ENCODE data around the gene ATF4. TPM values are rescaled to one million over a fixed set of nuclear protein-coding genes. Genes with fewer than 3 reads are reported as not detected.

ATF4 gene
- total and polyA plus RNA-seq, 7 experiments from 2014 or later: 68.9 to 293 (median 243) TPM

DNA sequence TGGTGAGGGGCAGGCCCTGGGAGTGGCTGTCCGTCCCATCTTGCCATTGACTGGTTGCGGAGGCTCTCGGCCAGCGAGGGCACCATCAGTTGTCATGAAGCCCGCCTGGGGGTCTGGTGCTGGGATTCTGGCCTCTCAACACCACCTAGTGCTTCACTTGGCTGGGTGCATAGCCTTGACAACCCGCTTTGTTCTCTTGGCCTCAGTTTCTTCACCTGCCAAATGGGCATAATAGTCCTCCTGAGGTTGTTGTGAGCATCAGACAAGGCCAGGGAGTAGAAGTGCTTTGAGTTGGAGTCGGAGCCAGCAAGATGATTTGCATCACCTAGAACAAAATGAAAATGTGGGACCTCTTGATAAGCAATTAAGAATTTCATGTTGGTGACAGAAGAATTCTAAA, 48.7 kb downstream of the ATF4 start:
- peaks cover 0 to 4% (median 0%) of the 10 kb centered on the region in 5 donors for H3K27me3 Mint-ChIP-seq
- intact Hi-C loops (cut with micrococcal nuclease): loop anchor here in 1 of 2 donors (5.0 kb wide), 2 partner anchors 33 to 93 kb away; no protein-coding TSS in a partner anchor
- Histone ChIP-seq H3K36me3 (ENCODE audit: control insufficient read depth in 2 of 3, insufficient read depth in 3 of 3, low read length in 3 of 3) (no peaks in the 10 kb centered on the region), H3K4me3 (ENCODE audit: low read length) (no peak overlapping the region), H3K27ac (ENCODE audit: low read depth, low read length) (no peak overlapping the region), H3K27me3 (ENCODE audit: control insufficient read depth in 2 of 2, insufficient read depth in 2 of 2, low read length in 2 of 2) (no peaks in the 10 kb centered on the region), H3K4me1 (ENCODE audit: control insufficient read depth in 2 of 2, insufficient read depth in 2 of 2, low read length in 2 of 2) (peaks cover 10 to 17% of the 10 kb centered on the region in 2 donors), H3K9me3 (ENCODE audit: control insufficient read depth in 2 of 3, low read length in 3 of 3) (peaks cover 0 to 4% (median 0%) of the 10 kb centered on the region in 3 experiments)
- no peak overlapping the region for H3K4me3 Mint-ChIP-seq
- DNase-seq: no peak
- CTCF ChIA-PET: interaction anchor here (0.9 kb wide), 1 partner anchor 73 kb away, joined by 3 read pairs; no protein-coding TSS in a partner anchor
- POLR2A ChIA-PET: no interaction called here
- H3K4me1 Mint-ChIP-seq: peaks cover 12 to 26% (median 23%) of the 10 kb centered on the region in 7 donors
- H3K9me3 Mint-ChIP-seq: peaks cover 0 to 9% (median 0%) of the 10 kb centered on the region in 11 donors
- H3K36me3 Mint-ChIP-seq: peaks cover 0 to 8% (median 0%) of the 10 kb centered on the region in 5 donors
- peak overlapping the region in 2 of 9 donors; percentile 32 to 61 for H3K27ac Mint-ChIP-seq
- no peak for ATAC-seq

DNA sequence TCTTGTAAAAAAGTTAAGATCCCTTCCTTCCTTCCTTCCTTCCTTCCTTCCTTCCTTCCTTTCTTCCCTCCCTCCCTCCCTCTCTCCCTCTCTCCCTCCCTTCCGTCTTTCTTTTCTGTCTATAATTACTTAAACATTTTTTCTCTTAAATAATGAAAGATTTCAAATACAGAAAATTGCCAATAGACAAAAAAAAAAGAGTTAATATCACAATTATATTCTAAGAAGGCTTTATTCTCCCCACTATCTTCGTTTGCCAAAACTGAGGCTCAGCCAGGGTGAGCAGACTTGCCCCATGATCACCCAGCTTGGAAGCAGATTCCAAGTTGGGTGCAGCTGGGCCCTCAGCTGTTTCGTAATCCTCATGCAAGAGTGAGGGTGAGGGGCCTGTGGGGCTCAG, 49.9 kb downstream of the ATF4 start:
- Mint-ChIP-seq H3K9me3 (peaks cover 0 to 9% (median 0%) of the 10 kb centered on the region in 11 donors), H3K36me3 (peaks cover 0 to 8% (median 0%) of the 10 kb centered on the region in 5 donors), H3K4me3 (no peak overlapping the region), H3K27ac (no peak overlapping the region), H3K4me1 (peaks cover 12 to 25% (median 23%) of the 10 kb centered on the region in 7 donors), H3K27me3 (peaks cover 0 to 4% (median 0%) of the 10 kb centered on the region in 5 donors)
- DNase-seq (no peak), ATAC-seq (no peak)
- Histone ChIP-seq H3K36me3 (ENCODE audit: control insufficient read depth in 2 of 3, insufficient read depth in 3 of 3, low read length in 3 of 3) (no peaks in the 10 kb centered on the region), H3K4me1 (ENCODE audit: control insufficient read depth in 2 of 2, insufficient read depth in 2 of 2, low read length in 2 of 2) (peaks cover 10 to 17% of the 10 kb centered on the region in 2 donors), H3K27ac (ENCODE audit: low read depth, low read length) (no peak overlapping the region), H3K9me3 (ENCODE audit: control insufficient read depth in 2 of 3, low read length in 3 of 3) (peaks cover 0 to 4% (median 0%) of the 10 kb centered on the region in 3 experiments), H3K27me3 (ENCODE audit: control insufficient read depth in 2 of 2, insufficient read depth in 2 of 2, low read length in 2 of 2) (no peaks in the 10 kb centered on the region), H3K4me3 (ENCODE audit: low read length) (no peak overlapping the region)
- CTCF ChIA-PET: interaction anchor here (0.7 to 1.1 kb wide), 2 partner anchors 455 to 542 kb away, joined by 3 read pairs; no protein-coding TSS in a partner anchor
- POLR2A ChIA-PET: no interaction called here
- intact Hi-C loops (cut with micrococcal nuclease): no loop called here

DNA sequence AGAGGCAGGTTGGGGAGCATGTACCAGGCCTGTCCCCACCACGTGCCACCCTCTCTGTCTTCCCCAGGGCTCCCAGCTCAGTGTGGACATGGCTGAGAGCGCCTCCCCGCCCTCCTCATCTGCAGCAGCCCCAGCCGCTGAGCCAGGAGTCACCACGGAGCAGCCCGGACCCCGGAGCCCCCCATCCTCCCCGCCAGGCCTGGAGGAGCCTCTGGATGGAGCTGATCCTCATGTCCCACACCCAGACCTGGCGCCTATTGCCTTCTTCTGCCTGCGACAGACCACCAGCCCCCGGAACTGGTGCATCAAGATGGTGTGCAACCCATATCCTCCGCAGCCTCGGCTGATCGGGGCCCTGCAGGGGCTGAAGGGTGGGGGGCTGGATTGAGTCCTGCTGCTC, 50.3 kb downstream of the ATF4 start, which contains the start of gene CACNA1I:
TSS of gene CACNA1I (plus strand) at position 89 of the 400 bp plus-strand sequence. CDS start at position 89, 0 bp downstream.
- peaks cover 10 to 20% (median 19%) of the 10 kb centered on the region in 7 donors for H3K4me1 Mint-ChIP-seq
- no peak within 1 kb of the TSS for H3K4me3 Mint-ChIP-seq
- Histone ChIP-seq H3K27me3 (ENCODE audit: control insufficient read depth in 2 of 2, insufficient read depth in 2 of 2, low read length in 2 of 2) (no peaks in the 10 kb centered on the region), H3K27ac (ENCODE audit: low read depth, low read length) (no peak within 1 kb of the TSS), H3K4me3 (ENCODE audit: low read length) (no peak within 1 kb of the TSS), H3K4me1 (ENCODE audit: control insufficient read depth in 2 of 2, insufficient read depth in 2 of 2, low read length in 2 of 2) (peaks cover 10 to 17% of the 10 kb centered on the region in 2 donors), H3K36me3 (ENCODE audit: control insufficient read depth in 2 of 3, insufficient read depth in 3 of 3, low read length in 3 of 3) (no peaks in the 10 kb centered on the region), H3K9me3 (ENCODE audit: control insufficient read depth in 2 of 3, low read length in 3 of 3) (peaks cover 0 to 4% (median 0%) of the 10 kb centered on the region in 3 experiments)
- ChIA-PET POLR2A (no interaction called here), CTCF (interaction anchor here (0.7 to 1.1 kb wide), 3 partner anchors 53 to 543 kb away, joined by 3 read pairs; no protein-coding TSS in a partner anchor)
- peaks cover 0 to 3% (median 0%) of the 10 kb centered on the region in 5 donors for H3K36me3 Mint-ChIP-seq
- DNase-seq: no peak
- H3K27ac Mint-ChIP-seq: peak within 1 kb of the TSS in 2 of 9 donors; percentile 38 to 88
- intact Hi-C loops (cut with micrococcal nuclease): no loop called here
- no peak for ATAC-seq
- peaks cover 0 to 4% (median 0%) of the 10 kb centered on the region in 5 donors for H3K27me3 Mint-ChIP-seq
- peaks cover 0 to 4% (median 0%) of the 10 kb centered on the region in 11 donors for H3K9me3 Mint-ChIP-seq

DNA sequence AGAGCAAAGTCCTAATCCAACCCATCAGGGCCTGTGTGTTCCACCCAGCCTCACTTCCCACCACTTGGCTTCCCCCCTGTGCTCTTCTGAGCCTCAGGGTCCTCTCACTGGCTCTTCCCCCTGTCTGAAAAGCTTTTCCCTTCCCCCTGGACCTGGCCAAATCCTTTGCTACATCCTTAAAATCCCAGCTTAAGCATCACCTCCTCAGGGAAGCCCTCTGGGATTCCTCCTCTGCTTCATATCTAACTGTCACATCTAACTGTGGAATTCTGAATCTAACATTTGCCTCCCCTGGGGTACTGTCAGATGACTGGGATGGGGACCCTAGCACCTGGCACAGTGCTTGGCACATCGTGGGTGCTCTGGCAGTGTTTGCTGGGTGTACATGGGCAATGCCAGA, 51.2 kb downstream of the ATF4 start:
- no peak for ATAC-seq

More for the DNA sequence above, 51.2 kb downstream of the ATF4 start:
- ChIA-PET POLR2A (no interaction called here), CTCF (no interaction called here)
- no peak overlapping the region for H3K4me3 ChIP-seq (ENCODE audit: low read length)
- H3K9me3 Mint-ChIP-seq: peaks cover 0 to 3% (median 0%) of the 10 kb centered on the region in 11 donors
- H3K36me3 Mint-ChIP-seq: no peaks in the 10 kb centered on the region
- peak overlapping the region in 1 of 9 donors; percentile 88 for H3K27ac Mint-ChIP-seq
- H3K27ac ChIP-seq (ENCODE audit: low read depth, low read length): no peak overlapping the region
- intact Hi-C loops (cut with micrococcal nuclease): no loop called here
- no peak for DNase-seq
- peaks cover 0 to 4% (median 0%) of the 10 kb centered on the region in 3 experiments for H3K9me3 ChIP-seq (ENCODE audit: control insufficient read depth in 2 of 3, low read length in 3 of 3)
- H3K4me1 Mint-ChIP-seq: peaks cover 9 to 17% (median 15%) of the 10 kb centered on the region in 7 donors
- no peak overlapping the region for H3K4me3 Mint-ChIP-seq
- no peaks in the 10 kb centered on the region for H3K36me3 ChIP-seq (ENCODE audit: control insufficient read depth in 2 of 3, insufficient read depth in 3 of 3, low read length in 3 of 3)
- peaks cover 0 to 4% (median 0%) of the 10 kb centered on the region in 5 donors for H3K27me3 Mint-ChIP-seq
- no peaks in the 10 kb centered on the region for H3K27me3 ChIP-seq (ENCODE audit: control insufficient read depth in 2 of 2, insufficient read depth in 2 of 2, low read length in 2 of 2)
- peaks cover 10 to 16% of the 10 kb centered on the region in 2 donors for H3K4me1 ChIP-seq (ENCODE audit: control insufficient read depth in 2 of 2, insufficient read depth in 2 of 2, low read length in 2 of 2)

Other genes starting within 250 kb of the ATF4 start
- 1,000 to 10,000 TPM; 1,611 to 3,932 (median 3,789) TPM for gene RPL3, start 200.9 kb upstream of the ATF4 start, total RNA-seq
- gene RPL3, start 200.9 kb upstream of the ATF4 start, polyA plus RNA-seq: 1,000 to 10,000 TPM; 4,573 to 5,509 TPM
- gene SYNGR1, start 170.6 kb upstream of the ATF4 start, total RNA-seq: 1 to 10 TPM in 2 of 5 experiments, under 1 TPM in 3; 0.12 to 7.0 (median 0.92) TPM
- gene SYNGR1, start 170.6 kb upstream of the ATF4 start, polyA plus RNA-seq: 1 to 10 TPM; 1.9 to 2.5 TPM
- gene TAB1, start 120.8 kb upstream of the ATF4 start, total RNA-seq: 10 to 100 TPM; 27.7 to 51.5 (median 33.8) TPM
- 1 to 10 TPM; 4.3 to 5.1 TPM for gene TAB1, start 120.8 kb upstream of the ATF4 start, polyA plus RNA-seq
- 1 to 10 TPM in 3 of 5 experiments, under 1 TPM in 2; 0.57 to 3.2 (median 1.0) TPM for gene MGAT3, start 63.5 kb upstream of the ATF4 start, total RNA-seq
- not detected for gene MGAT3, start 63.5 kb upstream of the ATF4 start, polyA plus RNA-seq
- gene MIEF1, start 18.3 kb upstream of the ATF4 start, total RNA-seq: 10 to 100 TPM; 17.5 to 42.3 (median 37.3) TPM
- 10 to 100 TPM; 27.8 to 33.2 TPM for gene MIEF1, start 18.3 kb upstream of the ATF4 start, polyA plus RNA-seq
- 10 to 100 TPM; 35.2 to 67.4 (median 61.5) TPM for gene RPS19BP1, start 12.2 kb downstream of the ATF4 start, total RNA-seq
- gene RPS19BP1, start 12.2 kb downstream of the ATF4 start, polyA plus RNA-seq: 100 to 1,000 TPM in 1 of 2 donors, 10 to 100 TPM in 1; 98.6 to 162 TPM
- gene CACNA1I, start 50.2 kb downstream of the ATF4 start, total RNA-seq: 10 to 100 TPM in 4 of 5 experiments, 1 to 10 TPM in 1; 4.5 to 51.2 (median 30.9) TPM
- gene CACNA1I, start 50.2 kb downstream of the ATF4 start, polyA plus RNA-seq: 1 to 10 TPM in 1 of 2 donors, under 1 TPM in 1; 0.40 to 1.8 TPM